Tibial nerve (tissue), 4 donors: ENCODE results near the gene ZDHHC16.

ENCODE experiments used
- EP300 ChIP-seq, 2 donors: sonication (generic); formaldehyde crosslinking; IDR thresholded peaks; one replicate each; pipeline ENCODE4 v1.6.1; 2017; ENCODE audit warnings: antibody characterized with exemption in 2 of 2, mild to moderate bottlenecking in 1 of 2
- POLR2A ChIP-seq, 2 donors: fragments of 450-650 bp; IDR thresholded peaks; one replicate each; pipeline ENCODE4 v1.6.1; 2017; ENCODE audit warnings: antibody characterized with exemption in 2 of 2, mild to moderate bottlenecking in 2 of 2, moderate library complexity in 2 of 2
- TF ChIP-seq, protein P1 (sequence below), 5 experiments: fragments of 200-600 bp in 3 of 5; fragments of 450-650 bp in 2 of 5; sonication (generic) in 3 of 5; IDR thresholded peaks; one replicate each; pipeline ENCODE4 v1.5.1; 2016 to 2019; ENCODE audit warnings: antibody characterized with exemption in 5 of 5, mild to moderate bottlenecking in 3 of 5, moderate library complexity in 2 of 5

DNA sequence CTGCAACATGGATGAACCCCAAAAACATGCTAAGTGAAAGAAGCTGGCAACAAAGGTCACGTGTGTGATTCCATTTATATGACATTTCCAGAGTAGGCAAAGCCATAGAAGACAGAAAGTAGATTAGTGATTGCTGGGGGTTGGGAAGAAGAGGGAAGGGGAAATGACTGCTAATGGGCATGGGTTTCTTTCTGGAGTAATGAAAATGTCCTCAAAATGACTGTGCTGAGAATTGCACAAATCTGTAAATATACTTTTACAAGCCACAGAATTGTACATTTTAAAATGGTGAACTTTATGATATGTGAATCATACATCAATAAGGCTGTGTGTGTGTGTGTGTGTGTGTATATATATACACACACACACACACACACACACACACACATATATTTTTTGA is 36.4 kb downstream of the ZDHHC16 start:
- TF ChIP-seq, protein P1, sequence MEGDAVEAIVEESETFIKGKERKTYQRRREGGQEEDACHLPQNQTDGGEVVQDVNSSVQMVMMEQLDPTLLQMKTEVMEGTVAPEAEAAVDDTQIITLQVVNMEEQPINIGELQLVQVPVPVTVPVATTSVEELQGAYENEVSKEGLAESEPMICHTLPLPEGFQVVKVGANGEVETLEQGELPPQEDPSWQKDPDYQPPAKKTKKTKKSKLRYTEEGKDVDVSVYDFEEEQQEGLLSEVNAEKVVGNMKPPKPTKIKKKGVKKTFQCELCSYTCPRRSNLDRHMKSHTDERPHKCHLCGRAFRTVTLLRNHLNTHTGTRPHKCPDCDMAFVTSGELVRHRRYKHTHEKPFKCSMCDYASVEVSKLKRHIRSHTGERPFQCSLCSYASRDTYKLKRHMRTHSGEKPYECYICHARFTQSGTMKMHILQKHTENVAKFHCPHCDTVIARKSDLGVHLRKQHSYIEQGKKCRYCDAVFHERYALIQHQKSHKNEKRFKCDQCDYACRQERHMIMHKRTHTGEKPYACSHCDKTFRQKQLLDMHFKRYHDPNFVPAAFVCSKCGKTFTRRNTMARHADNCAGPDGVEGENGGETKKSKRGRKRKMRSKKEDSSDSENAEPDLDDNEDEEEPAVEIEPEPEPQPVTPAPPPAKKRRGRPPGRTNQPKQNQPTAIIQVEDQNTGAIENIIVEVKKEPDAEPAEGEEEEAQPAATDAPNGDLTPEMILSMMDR (IDR thresholded peaks at IDR 0.05) = no peak
- TF ChIP-seq POLR2A (IDR thresholded peaks at IDR 0.05) (no peak), EP300 (IDR thresholded peaks at IDR 0.05) (no peak)
